HG03354 (cell line): ENCODE data around the gene PPP2R5D.
A peak's percentile ranks its signal among the peaks of the same experiment; 100 is the strongest.
"Not testable (repeated sequence)": the region's sequence is repeated elsewhere in the genome, so short reads cannot be mapped to it uniquely, and the experiment has no call there.

Experiments used
- ATAC-seq: cut with Tn5 transposase; IDR thresholded peaks from one replicate; pipeline ENCODE4 v1.9.1; 2021; ENCODE audit warnings: mild to moderate bottlenecking; ENCODE audit not compliant: unreplicated experiment, poor library complexity, severe bottlenecking

Gene PPP2R5D

GRCh38 chr6:43020052-43020705, 35.8 kb downstream of the PPP2R5D start:
- ATAC-seq, result no peak

GRCh38 chr6:43020847-43021246, 36.5 kb downstream of the PPP2R5D start:
- ATAC-seq, result no peak

- peak; percentile 79 for ATAC-seq
Observed at GRCh38 chr6:43021270-43022047, 37.1 kb downstream of the PPP2R5D start, which contains the start of gene RRP36. Gene RRP36, plus strand, starts transcription at chr6:43021623. Its CDS starts 32 bp downstream, at chr6:43021655.

- ATAC-seq, result no peak
Observed at GRCh38 chr6:43024436-43024835, 40.1 kb downstream of the PPP2R5D start.

GRCh38 chr6:43026365-43026764, 42.0 kb downstream of the PPP2R5D start:
- ATAC-seq, result no peak

- ATAC-seq, result no peak
Observed at GRCh38 chr6:43029120-43029519, 44.8 kb downstream of the PPP2R5D start.

- no peak for ATAC-seq
Observed at GRCh38 chr6:43032326-43032725, 48.0 kb downstream of the PPP2R5D start.

- no peak for ATAC-seq
Observed at GRCh38 chr6:43033496-43034189, 49.3 kb downstream of the PPP2R5D start.

GRCh38 chr6:43034190-43034525, 49.8 kb downstream of the PPP2R5D start:
- ATAC-seq, result no peak

- ATAC-seq, result no peak
Observed at GRCh38 chr6:43035495-43036194, 51.3 kb downstream of the PPP2R5D start.

GRCh38 chr6:43036712-43037111, 52.3 kb downstream of the PPP2R5D start:
- no peak for ATAC-seq

- ATAC-seq, result no peak
Observed at GRCh38 chr6:43037197-43037596, 52.8 kb downstream of the PPP2R5D start.

GRCh38 chr6:43037706-43038105, 53.3 kb downstream of the PPP2R5D start:
- ATAC-seq, result no peak

GRCh38 chr6:43038727-43039126, 54.4 kb downstream of the PPP2R5D start:
- ATAC-seq, result no peak

GRCh38 chr6:43040542-43041257, 56.3 kb downstream of the PPP2R5D start:
- no peak for ATAC-seq

GRCh38 chr6:43041475-43041874, 57.1 kb downstream of the PPP2R5D start:
- ATAC-seq, result not testable (repeated sequence)

- ATAC-seq, result no peak
Observed at GRCh38 chr6:43043310-43043709, 58.9 kb downstream of the PPP2R5D start.

GRCh38 chr6:43045371-43045930, 61.1 kb downstream of the PPP2R5D start:
- ATAC-seq, result no peak

- ATAC-seq, result no peak
Observed at GRCh38 chr6:43047998-43048397, 63.6 kb downstream of the PPP2R5D start.
